ENCODE results near the gene CYP11A1. TPM values are rescaled to one million over a fixed set of nuclear protein-coding genes. Genes with fewer than 3 reads are reported as not detected.
A peak's percentile ranks its signal among the peaks of the same experiment; 100 is the strongest.

Gene CYP11A1
- total RNA-seq, 1 donor from 2014 or later = 0.80 TPM

GRCh38 chr15:74389241-74390048, 22.0 kb upstream of the CYP11A1 start:
- Mint-ChIP-seq H3K4me1 (ENCODE audit: unreplicated experiment) (peaks cover 40% of the 10 kb centered on the region), H3K4me3 (no peak overlapping the region), H3K9me3 (no peaks in the 10 kb centered on the region), H3K27ac (no peak overlapping the region), H3K27me3 (no peaks in the 10 kb centered on the region), H3K36me3 (no peaks in the 10 kb centered on the region)
- no peak for DNase-seq (ENCODE audit: extremely low spot score, unreplicated experiment)
- no peak for TF ChIP-seq CTCF (conservative IDR thresholded peaks at IDR 0.05)

GRCh38 chr15:74388363-74388951, 21.0 kb upstream of the CYP11A1 start:
- Mint-ChIP-seq H3K36me3 (no peaks in the 10 kb centered on the region), H3K9me3 (no peaks in the 10 kb centered on the region), H3K27me3 (no peaks in the 10 kb centered on the region), H3K4me1 (ENCODE audit: unreplicated experiment) (peaks cover 44% of the 10 kb centered on the region), H3K4me3 (no peak overlapping the region), H3K27ac (peak overlapping the region; percentile 41)
- DNase-seq (ENCODE audit: extremely low spot score, unreplicated experiment) = no peak
- TF ChIP-seq CTCF (conservative IDR thresholded peaks at IDR 0.05) = no peak

- no peak for TF ChIP-seq CTCF (conservative IDR thresholded peaks at IDR 0.05)
- Mint-ChIP-seq H3K4me3 (no peak overlapping the region), H3K4me1 (ENCODE audit: unreplicated experiment) (peaks cover 37% of the 10 kb centered on the region), H3K27ac (peak overlapping the region; percentile 41), H3K36me3 (no peaks in the 10 kb centered on the region), H3K9me3 (no peaks in the 10 kb centered on the region), H3K27me3 (no peaks in the 10 kb centered on the region)
- DNase-seq (ENCODE audit: extremely low spot score, unreplicated experiment) = no peak
These were observed 20.3 kb upstream of the CYP11A1 start for GRCh38 chr15:74387621-74388362.

- Mint-ChIP-seq H3K9me3 (no peaks in the 10 kb centered on the region), H3K27me3 (no peaks in the 10 kb centered on the region), H3K4me3 (no peak overlapping the region), H3K27ac (no peak overlapping the region), H3K36me3 (no peaks in the 10 kb centered on the region), H3K4me1 (ENCODE audit: unreplicated experiment) (peaks cover 31% of the 10 kb centered on the region)
- no peak for DNase-seq (ENCODE audit: extremely low spot score, unreplicated experiment)
- no peak for TF ChIP-seq CTCF (conservative IDR thresholded peaks at IDR 0.05)
These were observed 19.7 kb upstream of the CYP11A1 start for GRCh38 chr15:74387141-74387541.

GRCh38 chr15:74386496-74387140, 19.2 kb upstream of the CYP11A1 start:
- H3K4me1 Mint-ChIP-seq (ENCODE audit: unreplicated experiment) = peaks cover 25% of the 10 kb centered on the region
- H3K27me3 Mint-ChIP-seq = no peaks in the 10 kb centered on the region
- H3K27ac Mint-ChIP-seq = peak overlapping the region; percentile 70
- no peaks in the 10 kb centered on the region for H3K36me3 Mint-ChIP-seq
- H3K9me3 Mint-ChIP-seq = no peaks in the 10 kb centered on the region
- no peak overlapping the region for H3K4me3 Mint-ChIP-seq
- DNase-seq (ENCODE audit: extremely low spot score, unreplicated experiment) = no peak
- no peak for TF ChIP-seq CTCF (conservative IDR thresholded peaks at IDR 0.05)
